Cardiac muscle cell (in vitro differentiated cells and primary cell): ENCODE measurements around the gene HHATL. TPM values are rescaled to one million over a fixed set of nuclear protein-coding genes. Genes with fewer than 3 reads are reported as not detected.

Source experiments
- DNase-seq, 2 donors: peaks; one replicate each; pipeline versions ENCODE4 v3.0.0 to v3.0.0-alpha.2; 2010 to 2017; ENCODE audit warnings: low read depth in 1 of 2, low spot score in 1 of 2
- H3K27ac ChIP-seq: fragments of 200-600 bp; sonication (generic); 2 replicates; pipeline ENCODE4 v1.5.1; 2016
- H3K27me3 ChIP-seq: fragments of 200-600 bp; sonication (generic); 2 replicates; pipeline ENCODE4 v1.6.0; 2016; ENCODE audit warnings: control low read depth
- H3K36me3 ChIP-seq: fragments of 200-600 bp; sonication (generic); 2 replicates; pipeline ENCODE4 v1.5.1; 2016; ENCODE audit warnings: control low read depth
- H3K4me1 ChIP-seq: fragments of 200-600 bp; sonication (generic); 2 replicates; pipeline ENCODE4 v1.8.1; 2017; ENCODE audit warnings: low read depth, mild to moderate bottlenecking, mixed run types
- H3K4me3 ChIP-seq: fragments of 200-600 bp; sonication (generic); 2 replicates; pipeline ENCODE4 v1.5.1; 2016; ENCODE audit warnings: mild to moderate bottlenecking
- H3K9me3 ChIP-seq: fragments of 200-600 bp; sonication (generic); 2 replicates; pipeline ENCODE4 v1.5.1; 2017; ENCODE audit warnings: low read depth, mild to moderate bottlenecking, control low read depth
- polyA plus RNA-seq: library from polyadenylated mRNA; unstranded; fragments of >200 nt; fragmentation: Nextera tagmentation; extraction: Ambion mirVana; gene quantifications from 2 replicates; pipeline ENCODE4 v1.2.1, GENCODE V29; 2016
- total RNA-seq: library from RNA; depleted of rRNA; stranded (reverse); fragments of >200 nt; gene quantifications from 2 replicates; pipeline ENCODE4 v1.2.3, GENCODE V29; 2016
- TF ChIP-seq, protein P1 (sequence below): IDR thresholded peaks from 2 replicates; pipeline ENCODE4 v1.5.1; 2012; ENCODE audit warnings: low read depth, mild to moderate bottlenecking, low read length

HHATL gene
- total and polyA plus RNA-seq, 2 experiments from 2014 or later = 7.8 to 8.1 TPM

DNA sequence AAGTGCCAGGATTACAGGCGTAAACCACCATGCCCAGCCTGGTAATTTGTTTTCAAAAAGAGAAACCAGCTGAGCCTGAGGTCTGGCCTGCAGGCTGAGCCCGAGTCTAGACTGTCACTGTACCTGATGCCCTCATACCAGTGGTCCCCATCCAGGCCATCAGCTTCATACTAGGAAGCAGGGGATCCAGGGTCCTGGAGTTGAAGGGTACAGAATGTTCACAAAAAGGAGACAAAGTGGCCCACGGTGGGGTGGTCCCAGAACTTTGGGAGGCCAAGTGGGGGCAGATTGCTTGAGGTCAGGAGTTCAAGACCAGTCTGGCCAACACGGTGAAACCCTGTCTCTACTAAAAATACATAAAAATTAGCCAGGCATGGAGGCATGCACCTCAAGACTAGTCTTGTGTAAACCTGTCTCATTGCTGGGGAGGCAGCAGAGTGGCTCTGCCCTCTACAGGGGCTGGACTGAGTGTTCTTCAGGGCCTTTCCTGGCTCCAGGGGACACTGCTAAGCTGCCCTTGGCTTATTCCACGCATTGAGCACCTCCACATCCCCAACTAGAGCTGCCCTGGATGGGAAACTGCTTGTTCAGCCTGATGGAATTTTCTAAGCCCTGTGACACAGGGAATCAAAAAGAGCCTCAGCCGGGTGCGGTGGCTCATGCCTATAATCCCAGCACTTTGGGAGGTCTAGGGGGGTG, 7.9 kb upstream of the HHATL start:
- Histone ChIP-seq H3K27ac (no peak overlapping the region), H3K9me3 (no peaks in the 10 kb centered on the region), H3K36me3 (no peaks in the 10 kb centered on the region), H3K4me3 (no peak overlapping the region), H3K4me1 (no peaks in the 10 kb centered on the region), H3K27me3 (no peaks in the 10 kb centered on the region)
- TF ChIP-seq, protein P1, sequence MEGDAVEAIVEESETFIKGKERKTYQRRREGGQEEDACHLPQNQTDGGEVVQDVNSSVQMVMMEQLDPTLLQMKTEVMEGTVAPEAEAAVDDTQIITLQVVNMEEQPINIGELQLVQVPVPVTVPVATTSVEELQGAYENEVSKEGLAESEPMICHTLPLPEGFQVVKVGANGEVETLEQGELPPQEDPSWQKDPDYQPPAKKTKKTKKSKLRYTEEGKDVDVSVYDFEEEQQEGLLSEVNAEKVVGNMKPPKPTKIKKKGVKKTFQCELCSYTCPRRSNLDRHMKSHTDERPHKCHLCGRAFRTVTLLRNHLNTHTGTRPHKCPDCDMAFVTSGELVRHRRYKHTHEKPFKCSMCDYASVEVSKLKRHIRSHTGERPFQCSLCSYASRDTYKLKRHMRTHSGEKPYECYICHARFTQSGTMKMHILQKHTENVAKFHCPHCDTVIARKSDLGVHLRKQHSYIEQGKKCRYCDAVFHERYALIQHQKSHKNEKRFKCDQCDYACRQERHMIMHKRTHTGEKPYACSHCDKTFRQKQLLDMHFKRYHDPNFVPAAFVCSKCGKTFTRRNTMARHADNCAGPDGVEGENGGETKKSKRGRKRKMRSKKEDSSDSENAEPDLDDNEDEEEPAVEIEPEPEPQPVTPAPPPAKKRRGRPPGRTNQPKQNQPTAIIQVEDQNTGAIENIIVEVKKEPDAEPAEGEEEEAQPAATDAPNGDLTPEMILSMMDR = no peak
- no peak for DNase-seq

DNA sequence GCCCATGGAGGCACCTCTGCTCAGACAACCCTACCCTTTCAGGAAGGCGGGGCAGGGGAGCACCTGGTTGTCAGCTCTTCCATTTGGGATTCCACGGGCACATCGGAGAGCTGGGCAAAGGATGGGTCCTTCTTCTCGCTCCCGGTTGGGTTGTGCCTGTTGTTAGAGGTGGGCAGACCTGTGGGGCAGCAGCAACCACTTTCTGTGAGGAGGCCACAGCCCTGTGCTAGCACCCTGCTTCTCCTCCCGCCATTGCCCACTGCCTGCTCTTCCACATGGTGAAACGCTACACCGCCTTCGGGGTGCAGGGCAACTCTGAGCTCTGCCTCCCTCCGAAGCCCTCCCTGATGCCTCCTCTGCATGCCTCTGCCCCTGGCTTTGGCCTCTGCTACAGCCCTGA, 7.0 kb upstream of the HHATL start:
- no peak for DNase-seq
- H3K27me3 ChIP-seq = no peaks in the 10 kb centered on the region
- TF ChIP-seq, protein P1 = no peak
- no peak overlapping the region for H3K27ac ChIP-seq
- H3K4me1 ChIP-seq = no peaks in the 10 kb centered on the region
- no peaks in the 10 kb centered on the region for H3K9me3 ChIP-seq
- no peaks in the 10 kb centered on the region for H3K36me3 ChIP-seq
- H3K4me3 ChIP-seq = no peak overlapping the region

DNA sequence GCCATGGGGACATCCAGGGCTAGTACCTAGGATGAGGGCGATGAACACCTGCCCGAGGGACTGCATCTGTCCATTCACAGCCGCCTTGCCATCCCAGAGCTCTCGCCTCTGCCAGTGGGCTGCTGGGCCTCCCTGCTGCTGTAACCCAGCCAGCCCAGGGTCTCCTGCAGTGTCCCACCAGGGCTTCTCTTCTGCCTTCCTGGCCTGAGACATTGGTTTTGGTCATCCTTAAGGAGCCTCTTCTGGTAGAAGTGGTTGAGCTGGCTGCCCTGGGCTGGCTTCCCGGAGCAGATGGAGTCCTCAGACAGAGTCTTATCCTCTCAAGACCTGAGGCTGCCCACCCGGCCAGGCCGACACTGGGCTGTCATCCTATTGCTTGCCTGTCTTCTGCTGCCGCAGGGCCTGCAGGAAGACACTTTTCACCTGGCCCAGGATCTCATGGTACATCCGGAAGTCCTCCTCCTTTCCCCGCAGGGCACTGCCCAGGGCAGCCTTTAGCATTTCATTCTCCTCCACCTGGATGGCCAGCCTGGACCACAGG, 6.1 kb upstream of the HHATL start:
- H3K27me3 ChIP-seq = no peaks in the 10 kb centered on the region
- no peak overlapping the region for H3K4me3 ChIP-seq
- TF ChIP-seq, protein P1 = no peak
- no peak for DNase-seq
- no peak overlapping the region for H3K27ac ChIP-seq
- H3K4me1 ChIP-seq = no peaks in the 10 kb centered on the region
- H3K36me3 ChIP-seq = no peaks in the 10 kb centered on the region
- H3K9me3 ChIP-seq = no peaks in the 10 kb centered on the region

DNA sequence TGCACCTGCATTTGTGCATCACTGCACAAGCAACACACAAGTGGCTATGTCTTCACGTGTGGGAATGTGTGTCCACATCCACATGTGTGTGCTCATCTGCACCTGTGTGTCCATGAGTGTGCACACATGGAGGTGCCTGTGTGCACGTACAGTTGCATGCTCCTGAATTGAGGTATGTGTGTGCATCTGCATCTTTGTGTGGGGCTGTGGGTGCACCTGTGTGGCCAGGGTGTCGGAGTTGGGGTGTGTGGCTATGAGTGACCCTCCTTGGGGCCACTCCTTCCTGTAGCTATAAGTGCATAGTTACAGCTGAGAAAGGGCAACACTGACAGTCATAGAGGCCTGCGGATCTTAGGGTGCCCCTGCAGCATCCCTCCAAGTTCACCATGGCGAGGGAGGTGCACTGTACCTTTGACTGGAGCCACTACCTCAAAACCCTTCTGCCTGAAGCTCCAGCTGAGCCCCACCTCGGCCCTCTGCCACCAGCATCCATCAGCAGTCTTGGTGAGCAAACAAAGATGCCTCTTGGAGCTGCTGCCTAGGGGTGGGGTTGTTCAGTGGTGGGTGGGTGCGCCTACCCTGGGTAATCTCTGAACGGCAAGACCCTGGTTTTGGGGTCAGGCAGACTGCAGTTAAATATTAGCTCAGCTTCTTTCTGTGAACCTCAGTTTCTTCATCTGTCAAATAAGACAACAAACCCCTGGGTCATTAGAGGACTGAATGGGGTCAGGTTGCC, 5.2 kb upstream of the HHATL start:
- H3K4me3 ChIP-seq = no peak overlapping the region
- no peaks in the 10 kb centered on the region for H3K36me3 ChIP-seq
- no peaks in the 10 kb centered on the region for H3K9me3 ChIP-seq
- H3K27me3 ChIP-seq = no peaks in the 10 kb centered on the region
- TF ChIP-seq, protein P1 = no peak
- no peak for DNase-seq
- no peak overlapping the region for H3K27ac ChIP-seq
- peaks cover 3% of the 10 kb centered on the region for H3K4me1 ChIP-seq

DNA sequence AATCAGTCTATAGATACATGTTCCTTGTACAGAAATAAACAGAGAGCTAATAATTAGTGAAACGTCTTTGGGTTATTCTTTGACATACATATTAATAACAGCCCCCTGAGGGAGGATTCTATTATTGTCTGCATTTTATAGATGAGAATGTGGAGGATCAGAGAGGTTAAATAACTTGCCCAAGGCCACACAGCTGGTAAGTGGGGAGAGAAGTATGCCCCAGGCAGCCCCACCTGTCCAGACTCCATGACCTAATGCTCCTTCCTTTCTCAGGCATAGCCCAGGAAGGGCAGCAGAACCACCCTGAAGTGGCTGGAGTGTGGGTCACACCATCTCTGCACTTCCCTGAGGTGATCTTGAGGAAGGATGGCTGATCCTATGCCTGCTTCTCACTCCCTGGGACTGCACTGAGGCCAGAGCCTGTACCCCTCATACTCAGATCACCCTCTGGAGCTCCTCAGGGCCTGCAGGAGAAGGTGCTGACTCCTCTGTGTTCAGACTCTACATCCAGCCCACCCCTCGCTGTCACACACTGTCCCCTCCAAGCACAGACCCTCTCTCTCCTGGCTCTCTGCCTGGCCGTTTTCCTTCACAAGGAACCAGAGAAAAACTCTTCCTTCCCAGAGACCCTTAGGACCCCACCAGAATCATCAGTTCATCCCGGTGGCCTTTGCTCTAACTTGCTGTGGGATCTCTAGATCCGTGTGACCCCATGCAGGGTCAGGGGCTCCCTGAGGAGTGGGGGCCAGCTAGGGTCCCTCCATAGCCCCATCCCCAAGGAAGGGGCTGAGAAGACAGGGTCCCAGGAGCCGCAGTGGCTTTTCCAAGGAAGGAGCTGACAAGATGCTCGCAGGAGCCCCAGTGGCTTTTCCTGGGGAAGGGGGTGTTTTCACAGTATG, 4.4 kb upstream of the HHATL start:
- Histone ChIP-seq H3K4me3 (no peak overlapping the region), H3K36me3 (no peaks in the 10 kb centered on the region), H3K4me1 (peaks cover 10% of the 10 kb centered on the region), H3K27ac (no peak overlapping the region), H3K27me3 (no peaks in the 10 kb centered on the region), H3K9me3 (no peaks in the 10 kb centered on the region)
- TF ChIP-seq, protein P1 = no peak
- no peak for DNase-seq
